B cell (primary cell): Measurements from ENCODE around the gene ULK4. TPM values are rescaled to one million over a fixed set of nuclear protein-coding genes. Genes with fewer than 3 reads are reported as not detected.
"Not testable (repeated sequence)": the region's sequence is repeated elsewhere in the genome, so short reads cannot be mapped to it uniquely, and the experiment has no call there.

Source experiments
- ATAC-seq: fragments of 200-7000 bp; cut with Tn5 transposase; one replicate; pipeline ENCODE4 v1.10.0; 2021; ENCODE audit warnings: low read depth, mild to moderate bottlenecking, moderate number of reproducible peaks, moderate library complexity
- CTCF ChIA-PET: fragments of 350-600 bp; sonication (Branson Sonifier 250); formaldehyde crosslinking; loops from one replicate; lab custom pipeline; 2021; ENCODE audit warnings: antibody characterized with exemption, inconsistent platforms; lab: Charles Lee
- POLR2A ChIA-PET: fragments of 350-600 bp; sonication (Branson Sonifier 250); formaldehyde crosslinking; loops from one replicate; lab custom pipeline; 2021; ENCODE audit warnings: antibody characterized with exemption; lab: Charles Lee
- DNase-seq: peaks from one replicate; pipeline ENCODE4 v3.0.0; 2013
- H2AFZ ChIP-seq: 2 replicates; pipeline ENCODE4 v1.6.1; 2012; ENCODE audit warnings: mild to moderate bottlenecking, low read depth, low read length; ENCODE audit not compliant: insufficient read depth, poor library complexity, severe bottlenecking
- H3K27ac ChIP-seq, 2 donors: 1 replicate in 1 of 2; 2 replicates in 1 of 2; pipeline ENCODE4 v1.5.1; 2012 to 2013; ENCODE audit warnings: low read length in 2 of 2, mild to moderate bottlenecking in 2 of 2, moderate library complexity in 1 of 2
- H3K27me3 ChIP-seq, 4 experiments: fragments of 200-600 bp in 1 of 4; sonication (generic) in 1 of 4; replicated peaks in 1 of 4; 1 replicate in 2 of 4; 2 replicates in 2 of 4; pipeline versions ENCODE4 v1.6.1 to v1.7.0; 2013 to 2016; ENCODE audit warnings: low read length in 3 of 4, mild to moderate bottlenecking in 2 of 4, mixed read lengths in 1 of 4, moderate library complexity in 1 of 4; ENCODE audit not compliant: insufficient read depth in 4 of 4, control insufficient read depth in 3 of 4; ENCODE audit errors: control extremely low read depth in 1 of 4
- H3K36me3 ChIP-seq, 2 experiments: replicated peaks in 1 of 2; 1 replicate in 1 of 2; 2 replicates in 1 of 2; pipeline versions ENCODE4 v1.6.1 to v1.7.1; 2013; ENCODE audit warnings: low read length in 1 of 2; ENCODE audit not compliant: insufficient read depth in 2 of 2, control insufficient read depth in 1 of 2; ENCODE audit errors: control extremely low read depth in 1 of 2, extremely low read depth in 1 of 2
- H3K4me1 ChIP-seq, 2 donors: fragments of 200-600 bp in 1 of 2; sonication (generic) in 1 of 2; 1 replicate in 1 of 2; 2 replicates in 1 of 2; pipeline versions ENCODE4 v1.5.1 to v1.6.1; 2013 to 2017; ENCODE audit warnings: low read length in 2 of 2; ENCODE audit not compliant: control insufficient read depth in 2 of 2, insufficient read depth in 2 of 2
- H3K4me2 ChIP-seq: replicated peaks from 2 replicates; pipeline ENCODE3; 2012; ENCODE audit warnings: mild to moderate bottlenecking, low read depth, low read length; ENCODE audit not compliant: poor library complexity, severe bottlenecking
- H3K4me3 ChIP-seq, 5 experiments: fragments of 200-600 bp in 1 of 5; sonication (generic) in 1 of 5; 1 replicate in 3 of 5; 2 replicates in 2 of 5; pipeline versions ENCODE4 v1.5.1 to v1.7.0; 2011 to 2016; ENCODE audit warnings: low read length in 4 of 5, mild to moderate bottlenecking in 4 of 5, low read depth in 2 of 5, control low read depth in 1 of 5, moderate library complexity in 1 of 5; ENCODE audit not compliant: insufficient read depth in 1 of 5; ENCODE audit errors: control extremely low read depth in 1 of 5, extremely low read depth in 1 of 5
- H3K79me2 ChIP-seq: fragments of 200-600 bp; sonication (generic); one replicate; pipeline ENCODE4 v1.6.0; 2016; ENCODE audit warnings: low read length; ENCODE audit not compliant: control insufficient read depth, insufficient read depth
- H3K9ac ChIP-seq: fragments of 200-600 bp; sonication (generic); 2 replicates; pipeline ENCODE4 v1.6.1; 2017; ENCODE audit warnings: mild to moderate bottlenecking, low read length, moderate library complexity
- H3K9me3 ChIP-seq, 3 donors: one replicate each; pipeline versions ENCODE4 v1.6.1 to v1.7.1; 2013; ENCODE audit warnings: low read length in 2 of 3; ENCODE audit not compliant: control insufficient read depth in 2 of 3, insufficient read depth in 1 of 3; ENCODE audit errors: control extremely low read depth in 1 of 3
- H4K20me1 ChIP-seq: 2 replicates; pipeline ENCODE4 v1.6.0; 2012; ENCODE audit warnings: mild to moderate bottlenecking, low read length; ENCODE audit not compliant: insufficient read depth, control insufficient read depth, poor library complexity, severe bottlenecking
- H3K27ac Mint-ChIP-seq: one replicate; pipeline ENCODE4 v1.8.0; 2021; ENCODE audit warnings: mixed read lengths
- H3K27me3 Mint-ChIP-seq: one replicate; pipeline ENCODE4 v1.8.0; 2021; ENCODE audit warnings: mixed read lengths
- H3K4me1 Mint-ChIP-seq: one replicate; pipeline ENCODE4 v1.8.0; 2021; ENCODE audit warnings: mixed read lengths
- H3K4me3 Mint-ChIP-seq: one replicate; pipeline ENCODE4 v1.8.0; 2021; ENCODE audit warnings: mixed read lengths
- H3K9me3 Mint-ChIP-seq: one replicate; pipeline ENCODE4 v1.8.0; 2022; ENCODE audit warnings: mixed read lengths; ENCODE audit not compliant: insufficient read depth
- CTCF ChIP-seq: fragments of 200-600 bp; IDR thresholded peaks from one replicate; pipeline ENCODE4 v1.8.0; 2022; ENCODE audit warnings: antibody characterized with exemption, mild to moderate bottlenecking
- EZH2 ChIP-seq: IDR thresholded peaks from 2 replicates; pipeline ENCODE4 v1.6.1; 2012; ENCODE audit warnings: borderline replicate concordance, low read depth, mild to moderate bottlenecking, moderate library complexity, low read length; ENCODE audit not compliant: insufficient read depth, poor library complexity, severe bottlenecking
- WGBS: methylation state at CpG from one replicate; pipeline ENCODE4 v1.1.5; 2013; ENCODE audit warnings: missing lambda C conversion rate; ENCODE audit not compliant: insufficient coverage; 5-methylcytosine and 5-hydroxymethylcytosine counted together
- intact Hi-C: fragments of 100-400 bp; cut with micrococcal nuclease; formaldehyde crosslinking; loops from one replicate; pipeline ENCODE4 v1.10.0; 2022
- polyA plus RNA-seq: library from polyadenylated mRNA; depleted of rRNA; stranded (reverse); fragments of >200 nt; gene quantifications from 2 replicates; pipeline ENCODE4 v1.2.3, GENCODE V29; 2012
- total RNA-seq, 2 donors: library from RNA; stranded (reverse); fragments of 120-200 nt in 1 of 2; gene quantifications; 1 replicate in 1 of 2; 2 replicates in 1 of 2; pipeline versions ENCODE4 v1.2.3 to v1.2.4, GENCODE V29; 2013 to 2022

ULK4 gene
- total and polyA plus RNA-seq, 2 donors (not counting 1 experiment from before 2014, with no cell fraction given): 5.2 to 33.7 TPM

- H3K4me1 Mint-ChIP-seq: no peaks in the 10 kb centered on the region
- no peaks in the 10 kb centered on the region for H3K27me3 Mint-ChIP-seq
- ATAC-seq (no peak), DNase-seq (no peak)
- no peak overlapping the region for H3K4me2 ChIP-seq
- H3K9ac ChIP-seq: no peak overlapping the region
- H3K4me3 ChIP-seq: no peak overlapping the region
- no peak overlapping the region for H2AFZ ChIP-seq
- H3K4me1 ChIP-seq: no peaks in the 10 kb centered on the region
- H4K20me1 ChIP-seq: no peaks in the 10 kb centered on the region
- ChIA-PET POLR2A (no interaction called here), CTCF (no interaction called here)
- H3K27me3 ChIP-seq: no peaks in the 10 kb centered on the region
- no peak overlapping the region for H3K27ac Mint-ChIP-seq
- intact Hi-C loops: no loop called here
- no peak overlapping the region for H3K4me3 Mint-ChIP-seq
- H3K79me2 ChIP-seq: no peaks in the 10 kb centered on the region
- TF ChIP-seq EZH2 (no peak), CTCF (no peak)
- H3K27ac ChIP-seq: no peak overlapping the region
- no peaks in the 10 kb centered on the region for H3K36me3 ChIP-seq
- WGBS: 100% methylated on average over 1 of the region's 4 CpGs
- no peaks in the 10 kb centered on the region for H3K9me3 Mint-ChIP-seq
- H3K9me3 ChIP-seq: no peaks in the 10 kb centered on the region
Measured at GRCh38 chr3:41447701-41448100, 514.2 kb downstream of the ULK4 start.

DNA sequence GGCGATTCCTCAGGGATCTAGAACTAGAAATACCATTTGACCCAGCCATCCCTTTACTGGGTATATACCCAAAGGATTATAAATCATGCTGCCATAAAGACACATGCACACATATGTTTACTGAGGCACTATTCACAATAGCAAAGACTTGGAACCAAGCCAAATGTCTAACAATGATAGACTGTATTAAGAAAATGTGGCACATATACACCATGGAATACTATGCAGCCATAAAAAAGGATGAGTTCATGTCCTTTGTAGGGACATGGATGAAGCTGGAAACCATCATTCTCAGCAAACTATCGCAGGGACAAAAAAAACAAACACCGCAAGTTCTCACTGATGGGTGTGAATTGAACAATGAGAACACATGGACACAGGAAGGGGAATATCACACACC is 515.6 kb downstream of the ULK4 start:
- H3K4me3 Mint-ChIP-seq, H3K27ac ChIP-seq, H3K9me3 ChIP-seq, H3K27ac Mint-ChIP-seq, H3K4me1 ChIP-seq, H2AFZ ChIP-seq, CTCF ChIA-PET, H3K36me3 ChIP-seq, H3K4me1 Mint-ChIP-seq, H3K4me2 ChIP-seq, H3K9me3 Mint-ChIP-seq, H3K27me3 Mint-ChIP-seq, H3K4me3 ChIP-seq, POLR2A ChIA-PET, ATAC-seq, H3K79me2 ChIP-seq, H3K9ac ChIP-seq, DNase-seq, H4K20me1 ChIP-seq, H3K27me3 ChIP-seq, intact Hi-C loops: not testable (repeated sequence)
- WGBS: no CpG with 5 or more reads among the region's 3 CpGs
